GM12892 (cell line): ENCODE data around the gene ZNF777.

Source experiments
- POLR2AphosphoS5 ChIP-seq: IDR thresholded peaks from 2 replicates; pipeline ENCODE4 v1.6.1; 2011; ENCODE audit warnings: low read depth, low read length, control low read depth
- TAF1 ChIP-seq: IDR thresholded peaks from 2 replicates; pipeline ENCODE4 v1.6.1; 2011; ENCODE audit warnings: low read depth, mild to moderate bottlenecking, control low read depth, low read length, borderline replicate concordance

GRCh38 chr7:149420006-149420405 lies 40.9 kb downstream of the ZNF777 start:
- TF ChIP-seq TAF1 (no peak), POLR2AphosphoS5 (no peak)
